Pancreas (tissue), 10 donors: ENCODE data around the gene PVALB. TPM values are rescaled to one million over a fixed set of nuclear protein-coding genes. Genes with fewer than 3 reads are reported as not detected.
A peak's percentile ranks its signal among the peaks of the same experiment; 100 is the strongest.

Experiments
- ATAC-seq, 4 donors: fragments of 200-7000 bp; cut with Tn5 transposase; one replicate each; pipeline versions ENCODE4 v1.8.0 to v1.9.1; 2020; ENCODE audit warnings: mild to moderate bottlenecking in 4 of 4, moderate library complexity in 4 of 4
- DNase-seq, 6 donors: peaks; one replicate each; pipeline ENCODE4 v3.0.0-alpha.2; 2020
- FAIRE-seq: peaks from 2 replicates; lab custom pipeline; 2012; peaks lifted over from hg19 to GRCh38; lab: Jason Lieb, UNC
- H3K27ac ChIP-seq, 4 donors: fragments of 200-600 bp; sonication (generic); 1 replicate in 3 of 4; 2 replicates in 1 of 4; pipeline versions ENCODE4 v1.5.0 to v1.8.0; 2020
- H3K27me3 ChIP-seq, 4 donors: fragments of 200-600 bp; one replicate each; pipeline ENCODE4 v1.8.0; 2021
- H3K36me3 ChIP-seq, 3 donors: fragments of 200-600 bp; sonication (generic) in 1 of 3; one replicate each; pipeline versions ENCODE4 v1.5.0 to v1.8.0; 2020 to 2021
- H3K4me1 ChIP-seq, 3 donors: fragments of 200-600 bp; one replicate each; pipeline ENCODE4 v1.8.0; 2021
- H3K4me3 ChIP-seq, 4 donors: fragments of 200-600 bp; sonication (generic) in 2 of 4; one replicate each; pipeline versions ENCODE4 v1.5.0 to v1.8.0; 2020 to 2021
- H3K9me3 ChIP-seq, 4 donors: fragments of 200-600 bp; one replicate each; pipeline ENCODE4 v1.8.0; 2021
- CTCF ChIP-seq, 4 donors: fragments of 200-600 bp; sonication (generic) in 3 of 4; IDR thresholded peaks; one replicate each; pipeline versions ENCODE4 v1.5.0 to v1.8.0; 2021; ENCODE audit warnings: antibody characterized with exemption in 4 of 4
- WGBS, 2 donors: extraction: QIAGEN DNeasy Blood & Tissue Kit; methylation state at CpG; one replicate each; pipeline ENCODE4 v1.1.7; 2013; 5-methylcytosine and 5-hydroxymethylcytosine counted together
- intact Hi-C, 3 donors: fragments of 100-400 bp; cut with DNase I; formaldehyde crosslinking; loops; one replicate each; pipeline versions ENCODE4 v1.11.1 to v1.14.2; 2022
- polyA plus RNA-seq, 2 donors: library from polyadenylated mRNA; stranded (reverse); fragments of 200-250 nt; gene quantifications; one replicate each; pipeline ENCODE4 v1.2.3, GENCODE V29; 2013
- total RNA-seq, 6 donors: library from RNA; stranded (reverse); fragmentation: NEBNext Ultra II Directional in 4 of 6; extraction: Animal tissue kit (Norgen Biotek cat#: 25700) in 4 of 6; gene quantifications; one replicate each; pipeline versions ENCODE4 v1.2.1 to v1.2.4, GENCODE V29; 2021 to 2023
- donor health status: healthy with polysubstance abuse.
- donor health status: DM: no; HTN: no; CAD: no; lungs with moderate emphysema.
- donor health status: DM: no; HTN: no; CAD: no.
- donor health status: control.
- donor health status: control.
- donor health status: Bipolar disorder and iron deficiency.
- donor health status: DM: yes; HTN: yes; CAD: no.
- donor health status: DM: no; HTN: no; CAD: no.
- donor health status: DM: no; HTN: no; CAD: no.
- donor health status: DM: yes; HTN: yes; CAD: no.

PVALB gene
- total and polyA plus RNA-seq, 8 donors: 0.54 TPM; not detected in 7

GRCh38 chr22:36778020-36778419 is 38.8 kb downstream of the PVALB start:
- Histone ChIP-seq H3K27me3 (no peaks in the 10 kb centered on the region), H3K4me1 (peaks cover 0 to 7% (median 5%) of the 10 kb centered on the region in 3 donors), H3K36me3 (no peaks in the 10 kb centered on the region), H3K27ac (no peak overlapping the region), H3K9me3 (no peaks in the 10 kb centered on the region), H3K4me3 (no peak overlapping the region)
- ATAC-seq: no peak
- DNase-seq: no peak
- no peak for FAIRE-seq
- TF ChIP-seq CTCF (IDR thresholded peaks at IDR 0.05): no peak
- intact Hi-C loops: no loop called here

GRCh38 chr22:36776722-36777121 is 40.1 kb downstream of the PVALB start:
- Histone ChIP-seq H3K9me3 (no peaks in the 10 kb centered on the region), H3K4me1 (peaks cover 0 to 7% (median 5%) of the 10 kb centered on the region in 3 donors), H3K36me3 (no peaks in the 10 kb centered on the region), H3K27ac (no peak overlapping the region), H3K4me3 (peak overlapping the region in 1 of 4 donors; percentile 25), H3K27me3 (no peaks in the 10 kb centered on the region)
- intact Hi-C loops: no loop called here
- FAIRE-seq: no peak
- DNase-seq: no peak
- WGBS, 2 donors: 51 to 52% methylated on average over 12 of the region's 12 CpGs
- no peak for ATAC-seq
- no peak for TF ChIP-seq CTCF (IDR thresholded peaks at IDR 0.05)

GRCh38 chr22:36775964-36776669 is 40.7 kb downstream of the PVALB start, which contains the start of gene IFT27:
Gene IFT27, minus strand, starts transcription at chr22:36776119. Its CDS starts 412 bp downstream, at chr22:36775707.
- TF ChIP-seq CTCF (IDR thresholded peaks at IDR 0.05): no peak
- Histone ChIP-seq H3K27ac (peak within 1 kb of the TSS; percentile 44 to 73 (median 63)), H3K4me3 (peak within 1 kb of the TSS; percentile 69 to 94 (median 91)), H3K9me3 (no peaks in the 10 kb centered on the region), H3K36me3 (no peaks in the 10 kb centered on the region), H3K4me1 (peaks cover 0 to 7% (median 5%) of the 10 kb centered on the region in 3 donors), H3K27me3 (no peaks in the 10 kb centered on the region)
- WGBS, 2 donors: 0% methylated on average over 43 of the region's 43 CpGs
- intact Hi-C loops: no loop called here
- peak; percentile 99 for FAIRE-seq
- ATAC-seq: peak; percentile 93 to 96 (median 94)
- peak; percentile 89 to 99 (median 98) for DNase-seq

- peak in 5 of 6 donors; percentile 43 to 84 (median 49) for DNase-seq
- no peaks in the 10 kb centered on the region for H3K36me3 ChIP-seq
- peak in 3 of 4 donors; percentile 22 to 35 (median 23) for ATAC-seq
- WGBS, 2 donors: 0% methylated on average over 17 to 23 of the region's 23 CpGs
- FAIRE-seq: no peak
- no peaks in the 10 kb centered on the region for H3K9me3 ChIP-seq
- H3K27ac ChIP-seq: peak overlapping the region; percentile 44 to 73 (median 63)
- peak overlapping the region; percentile 69 to 94 (median 91) for H3K4me3 ChIP-seq
- peaks cover 0 to 7% (median 5%) of the 10 kb centered on the region in 3 donors for H3K4me1 ChIP-seq
- no peak for TF ChIP-seq CTCF (IDR thresholded peaks at IDR 0.05)
- H3K27me3 ChIP-seq: no peaks in the 10 kb centered on the region
- intact Hi-C loops: no loop called here
Measured at GRCh38 chr22:36775586-36775963, 41.3 kb downstream of the PVALB start.

- Histone ChIP-seq H3K4me3 (no peak overlapping the region), H3K36me3 (no peaks in the 10 kb centered on the region), H3K27ac (no peak overlapping the region), H3K4me1 (peaks cover 0 to 7% (median 5%) of the 10 kb centered on the region in 3 donors), H3K9me3 (no peaks in the 10 kb centered on the region), H3K27me3 (no peaks in the 10 kb centered on the region)
- TF ChIP-seq CTCF (IDR thresholded peaks at IDR 0.05): peak in 2 of 4 donors; percentile 18 to 20
- DNase-seq: no peak
- no peak for ATAC-seq
- peak; percentile 49 for FAIRE-seq
- 62 to 63% methylated on average over 3 of the region's 3 CpGs for WGBS, 2 donors
- intact Hi-C loops: no loop called here
Measured at GRCh38 chr22:36773935-36774334, 42.9 kb downstream of the PVALB start.
